CD14-positive monocyte (primary cell): ENCODE data around the gene CNOT6. TPM values are rescaled to one million over a fixed set of nuclear protein-coding genes. Genes with fewer than 3 reads are reported as not detected.

ENCODE experiments used
- DNase-seq, 3 donors: peaks; one replicate each; pipeline ENCODE4 v3.0.0-alpha.2; 2011 to 2022
- H2AFZ ChIP-seq: 2 replicates; pipeline ENCODE4 v1.6.0; 2012; ENCODE audit warnings: mild to moderate bottlenecking, low read depth, low read length, inconsistent platforms; ENCODE audit not compliant: insufficient read depth, poor library complexity, severe bottlenecking
- H3K27ac ChIP-seq, 2 donors: 1 replicate in 1 of 2; 2 replicates in 1 of 2; pipeline ENCODE4 v1.5.1; 2012 to 2013; ENCODE audit warnings: low read length in 2 of 2, control low read depth in 1 of 2, inconsistent platforms in 1 of 2, low read depth in 1 of 2, mild to moderate bottlenecking in 1 of 2
- H3K27me3 ChIP-seq, 2 donors: one replicate each; pipeline versions ENCODE4 v1.6.0 to v1.6.1; 2011 to 2013; ENCODE audit warnings: low read length in 2 of 2; ENCODE audit not compliant: control insufficient read depth in 2 of 2, insufficient read depth in 2 of 2
- H3K36me3 ChIP-seq, 2 donors: replicated peaks in 1 of 2; 1 replicate in 1 of 2; 2 replicates in 1 of 2; pipeline versions ENCODE4 v1.5.1 to v1.6.1; 2012 to 2013; ENCODE audit warnings: low read length in 2 of 2, control low read depth in 1 of 2, inconsistent platforms in 1 of 2, mild to moderate bottlenecking in 1 of 2; ENCODE audit not compliant: insufficient read depth in 2 of 2, control insufficient read depth in 1 of 2
- H3K4me1 ChIP-seq, 2 donors: 1 replicate in 1 of 2; 2 replicates in 1 of 2; pipeline versions ENCODE4 v1.5.1 to v1.6.1; 2012 to 2013; ENCODE audit warnings: low read length in 2 of 2, control low read depth in 1 of 2, inconsistent platforms in 1 of 2, mild to moderate bottlenecking in 1 of 2, moderate library complexity in 1 of 2; ENCODE audit not compliant: insufficient read depth in 2 of 2, control insufficient read depth in 1 of 2
- H3K4me2 ChIP-seq: replicated peaks from 2 replicates; pipeline ENCODE3; 2012; ENCODE audit warnings: low read length, moderate library complexity, mild to moderate bottlenecking; ENCODE audit not compliant: poor library complexity, severe bottlenecking; ENCODE audit errors: extremely low read depth
- H3K4me3 ChIP-seq, 3 experiments: fragments of 200-600 bp in 1 of 3; sonication (generic) in 1 of 3; replicated peaks in 1 of 3; 1 replicate in 2 of 3; 2 replicates in 1 of 3; pipeline ENCODE4 v1.5.1; 2011 to 2013; ENCODE audit warnings: low read length in 3 of 3, mild to moderate bottlenecking in 3 of 3, control low read depth in 2 of 3, low read depth in 2 of 3, inconsistent platforms in 1 of 3, moderate library complexity in 1 of 3
- H3K79me2 ChIP-seq: 2 replicates; pipeline ENCODE4 v1.6.0; 2012; ENCODE audit warnings: mild to moderate bottlenecking, control low read depth, inconsistent platforms, low read length, moderate library complexity; ENCODE audit not compliant: insufficient read depth
- H3K9ac ChIP-seq: 2 replicates; pipeline ENCODE4 v1.6.0; 2017; ENCODE audit warnings: low read length, mild to moderate bottlenecking; ENCODE audit not compliant: insufficient read depth, poor library complexity, severe bottlenecking
- H3K9me3 ChIP-seq, 2 donors: replicated peaks in 1 of 2; 1 replicate in 1 of 2; 2 replicates in 1 of 2; pipeline versions ENCODE4 v1.5.1 to v1.6.1; 2012 to 2013; ENCODE audit warnings: low read length in 2 of 2, control low read depth in 1 of 2; ENCODE audit not compliant: control insufficient read depth in 1 of 2, insufficient read depth in 1 of 2
- H4K20me1 ChIP-seq: 2 replicates; pipeline ENCODE4 v1.6.0; 2012; ENCODE audit warnings: mild to moderate bottlenecking, low read length, control low read depth, moderate library complexity; ENCODE audit not compliant: insufficient read depth
- H3K27ac Mint-ChIP-seq, 7 donors: one replicate each; pipeline ENCODE4 v1.8.0; 2020; ENCODE audit warnings: mild to moderate bottlenecking in 7 of 7, mixed read lengths in 7 of 7, moderate library complexity in 6 of 7, inconsistent platforms in 2 of 7
- H3K27me3 Mint-ChIP-seq, 3 donors: one replicate each; pipeline ENCODE4 v1.8.0; 2021 to 2022; ENCODE audit warnings: low read depth in 3 of 3, mild to moderate bottlenecking in 3 of 3, mixed read lengths in 3 of 3, moderate library complexity in 3 of 3, inconsistent platforms in 1 of 3
- H3K36me3 Mint-ChIP-seq, 2 donors: one replicate each; pipeline ENCODE4 v1.8.0; 2020; ENCODE audit warnings: mixed read lengths in 2 of 2, inconsistent platforms in 1 of 2, mild to moderate bottlenecking in 1 of 2
- H3K4me1 Mint-ChIP-seq: one replicate; pipeline ENCODE4 v1.8.0; 2020; ENCODE audit warnings: mild to moderate bottlenecking, mixed read lengths
- H3K4me3 Mint-ChIP-seq, 2 donors: one replicate each; pipeline ENCODE4 v1.8.0; 2020; ENCODE audit warnings: mild to moderate bottlenecking in 2 of 2, mixed read lengths in 2 of 2, moderate library complexity in 1 of 2
- H3K9me3 Mint-ChIP-seq, 7 donors: one replicate each; pipeline ENCODE4 v1.8.0; 2020 to 2022; ENCODE audit warnings: mixed read lengths in 7 of 7, mild to moderate bottlenecking in 6 of 7, moderate library complexity in 6 of 7, inconsistent platforms in 2 of 7
- WGBS: methylation state at CpG from one replicate; pipeline ENCODE4 v1.1.5; 2013; ENCODE audit warnings: missing lambda C conversion rate; ENCODE audit not compliant: insufficient coverage; 5-methylcytosine and 5-hydroxymethylcytosine counted together
- intact Hi-C, 2 donors: fragments of 100-400 bp; cut with micrococcal nuclease; formaldehyde crosslinking; loops; one replicate each; pipeline versions ENCODE4 v1.15.0 to v1.15.1; 2023
- polyA plus RNA-seq, 3 donors: library from polyadenylated mRNA; depleted of rRNA in 1 of 3; unstranded in 2 of 3; stranded (reverse) in 1 of 3; fragments of 300-500 nt in 2 of 3; fragments of >200 nt in 1 of 3; fragmentation: Illumina TruSeq in 2 of 3; gene quantifications; 1 replicate in 2 of 3; 2 replicates in 1 of 3; pipeline ENCODE4 v1.2.3, GENCODE V29; 2012 to 2021
- TF ChIP-seq, protein P1 (sequence below): fragments of 200-600 bp; IDR thresholded peaks from one replicate; pipeline ENCODE4 v1.8.0; 2022; ENCODE audit warnings: antibody characterized with exemption, mild to moderate bottlenecking

The CNOT6 gene
- polyA plus RNA-seq, 3 donors = 4.8 to 9.5 (median 7.7) TPM

GRCh38 chr5:180586204-180586603, 92.0 kb downstream of the CNOT6 start:
- no CpG with 5 or more reads among the region's 3 CpGs for WGBS
- H3K9me3 Mint-ChIP-seq = peaks cover 0 to 15% (median 6%) of the 10 kb centered on the region in 7 donors
- Histone ChIP-seq H3K9me3 (no peaks in the 10 kb centered on the region), H3K79me2 (no peaks in the 10 kb centered on the region), H3K4me3 (no peak overlapping the region), H3K9ac (no peak overlapping the region), H2AFZ (no peak overlapping the region), H3K4me2 (no peak overlapping the region), H4K20me1 (no peaks in the 10 kb centered on the region), H3K27me3 (peaks cover 15 to 31% of the 10 kb centered on the region in 2 donors), H3K27ac (no peak overlapping the region), H3K4me1 (peaks cover 9 to 21% of the 10 kb centered on the region in 2 donors), H3K36me3 (no peaks in the 10 kb centered on the region)
- intact Hi-C loops = no loop called here
- H3K27me3 Mint-ChIP-seq = peaks cover 31 to 53% (median 32%) of the 10 kb centered on the region in 3 donors
- peaks cover 11% of the 10 kb centered on the region for H3K4me1 Mint-ChIP-seq
- no peak overlapping the region for H3K27ac Mint-ChIP-seq
- peaks cover 0 to 3% of the 10 kb centered on the region in 2 donors for H3K36me3 Mint-ChIP-seq
- no peak overlapping the region for H3K4me3 Mint-ChIP-seq
- DNase-seq = no peak
- TF ChIP-seq, protein P1, sequence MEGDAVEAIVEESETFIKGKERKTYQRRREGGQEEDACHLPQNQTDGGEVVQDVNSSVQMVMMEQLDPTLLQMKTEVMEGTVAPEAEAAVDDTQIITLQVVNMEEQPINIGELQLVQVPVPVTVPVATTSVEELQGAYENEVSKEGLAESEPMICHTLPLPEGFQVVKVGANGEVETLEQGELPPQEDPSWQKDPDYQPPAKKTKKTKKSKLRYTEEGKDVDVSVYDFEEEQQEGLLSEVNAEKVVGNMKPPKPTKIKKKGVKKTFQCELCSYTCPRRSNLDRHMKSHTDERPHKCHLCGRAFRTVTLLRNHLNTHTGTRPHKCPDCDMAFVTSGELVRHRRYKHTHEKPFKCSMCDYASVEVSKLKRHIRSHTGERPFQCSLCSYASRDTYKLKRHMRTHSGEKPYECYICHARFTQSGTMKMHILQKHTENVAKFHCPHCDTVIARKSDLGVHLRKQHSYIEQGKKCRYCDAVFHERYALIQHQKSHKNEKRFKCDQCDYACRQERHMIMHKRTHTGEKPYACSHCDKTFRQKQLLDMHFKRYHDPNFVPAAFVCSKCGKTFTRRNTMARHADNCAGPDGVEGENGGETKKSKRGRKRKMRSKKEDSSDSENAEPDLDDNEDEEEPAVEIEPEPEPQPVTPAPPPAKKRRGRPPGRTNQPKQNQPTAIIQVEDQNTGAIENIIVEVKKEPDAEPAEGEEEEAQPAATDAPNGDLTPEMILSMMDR = no peak

GRCh38 chr5:180586870-180587269, 92.7 kb downstream of the CNOT6 start:
- 91% methylated on average over 8 of the region's 10 CpGs for WGBS
- Histone ChIP-seq H3K4me3 (no peak overlapping the region), H3K36me3 (no peaks in the 10 kb centered on the region), H2AFZ (no peak overlapping the region), H3K9me3 (no peaks in the 10 kb centered on the region), H4K20me1 (no peaks in the 10 kb centered on the region), H3K27me3 (peaks cover 15 to 32% of the 10 kb centered on the region in 2 donors), H3K9ac (no peak overlapping the region), H3K79me2 (no peaks in the 10 kb centered on the region), H3K27ac (no peak overlapping the region), H3K4me2 (no peak overlapping the region), H3K4me1 (peaks cover 9 to 28% of the 10 kb centered on the region in 2 donors)
- DNase-seq = no peak
- Mint-ChIP-seq H3K27me3 (peaks cover 32 to 59% (median 33%) of the 10 kb centered on the region in 3 donors), H3K9me3 (peaks cover 0 to 15% (median 6%) of the 10 kb centered on the region in 7 donors), H3K4me1 (peaks cover 11% of the 10 kb centered on the region), H3K36me3 (peaks cover 0 to 3% of the 10 kb centered on the region in 2 donors), H3K27ac (no peak overlapping the region), H3K4me3 (no peak overlapping the region)
- intact Hi-C loops = no loop called here
- TF ChIP-seq, protein P1 = no peak
